B cell (primary cell): ENCODE measurements around the gene CPN1.

Experiments used
- CTCF ChIP-seq: fragments of 200-600 bp; IDR thresholded peaks from one replicate; pipeline ENCODE4 v1.8.0; 2022; ENCODE audit warnings: antibody characterized with exemption, mild to moderate bottlenecking
- EZH2 ChIP-seq: IDR thresholded peaks from 2 replicates; pipeline ENCODE4 v1.6.1; 2012; ENCODE audit warnings: borderline replicate concordance, low read depth, mild to moderate bottlenecking, moderate library complexity, low read length; ENCODE audit not compliant: insufficient read depth, poor library complexity, severe bottlenecking

DNA sequence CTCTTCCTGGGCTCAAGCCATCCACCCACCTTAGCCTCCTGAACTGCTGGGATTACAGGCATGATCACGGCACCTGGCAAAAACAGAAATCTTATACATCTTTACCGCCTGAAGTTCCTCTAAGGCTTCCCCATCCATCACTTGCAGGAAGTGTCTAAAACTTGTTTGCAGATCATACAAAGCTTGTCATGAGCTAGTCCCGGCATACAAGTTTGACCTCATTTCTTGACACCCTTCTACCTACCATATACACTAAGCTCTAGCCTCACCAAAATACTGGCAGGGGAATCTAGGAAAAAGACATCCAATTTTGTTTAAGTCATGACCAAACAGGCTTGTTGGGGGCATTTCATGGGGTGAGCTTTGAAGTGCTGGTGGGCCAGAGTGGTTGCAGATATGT, 86.4 kb downstream of the CPN1 start:
- TF ChIP-seq EZH2 (no peak), CTCF (no peak)
